Measurements from ENCODE around the gene DCAF15.

GRCh38 chr19:13992025-13992424, 39.7 kb downstream of the DCAF15 start:
- TF ChIP-seq CTCF (conservative IDR thresholded peaks at IDR 0.05; ENCODE audit: low read depth in 2 of 2) (no peak), POLR2AphosphoS5 (IDR thresholded peaks at IDR 0.05; ENCODE audit: low read depth) (no peak), STAT1 (IDR thresholded peaks at IDR 0.05; ENCODE audit: unreplicated experiment) (no peak), EZH2phosphoT487 (IDR thresholded peaks at IDR 0.05; ENCODE audit: unreplicated experiment) (no peak), CREB1 (CRISPR knock-in tag; IDR thresholded peaks at IDR 0.05; ENCODE audit: low read depth) (no peak), REST (IDR thresholded peaks at IDR 0.05; ENCODE audit: unreplicated experiment) (no peak), EZH2 (IDR thresholded peaks at IDR 0.05; ENCODE audit: low read depth, unreplicated experiment) (no peak), ETS1 (IDR thresholded peaks at IDR 0.05) (no peak), JUNB (IDR thresholded peaks at IDR 0.05; ENCODE audit: unreplicated experiment) (no peak)

Measured in GM23338 (cell line).